Hepatic stellate cell (primary cell): Measurements from ENCODE around the gene TUBA4B.

ENCODE experiments used
- DNase-seq: peaks from one replicate; pipeline ENCODE4 v3.0.0; 2011; ENCODE audit warnings: low spot score

TUBA4B gene

DNA sequence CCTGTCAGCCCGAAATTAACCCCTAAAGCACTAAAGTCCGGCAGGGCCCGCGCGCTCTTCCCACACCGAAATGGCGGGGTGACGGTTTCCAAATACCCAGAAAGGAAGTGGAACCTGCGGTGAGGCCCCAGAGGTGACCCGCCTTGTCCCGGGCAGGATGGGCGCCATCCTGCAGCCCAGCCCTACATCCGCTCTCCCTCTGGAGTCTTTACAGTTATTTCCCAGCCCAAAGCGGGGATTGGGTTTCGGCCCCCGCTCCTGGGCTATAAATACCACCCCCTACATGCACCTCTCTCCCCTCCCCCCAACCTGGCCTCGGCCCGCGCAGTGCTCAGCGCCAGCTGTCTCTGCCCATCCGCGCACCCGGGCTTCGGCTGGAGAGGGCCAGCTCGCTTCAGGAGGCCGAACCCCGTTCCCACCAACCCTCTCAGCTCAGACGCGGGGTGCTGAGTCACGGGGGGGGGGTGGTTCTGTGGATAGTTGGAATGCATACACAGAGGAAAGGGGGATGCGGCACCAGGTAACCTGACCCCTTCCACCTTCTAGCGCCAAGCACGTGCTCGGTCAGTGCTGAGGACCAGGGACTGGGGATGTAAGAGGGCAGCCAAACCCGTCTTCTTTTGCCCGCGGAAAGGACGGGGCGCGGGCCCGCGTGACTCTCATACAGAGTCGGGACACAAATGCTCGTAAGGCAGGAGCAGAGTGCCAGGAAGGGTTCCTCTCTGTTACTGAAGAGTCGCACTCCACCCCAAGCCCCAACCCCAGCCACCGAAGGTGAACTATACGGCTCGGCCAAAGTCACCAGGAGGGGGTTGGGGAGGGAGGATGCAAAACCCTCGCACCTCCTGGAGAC lies at the start of gene TUBA4B:
Gene TUBA4B (plus strand): TSS at position 344 of the 853 bp plus-strand sequence. CDS start 165 bp downstream, at position 509.
- peak; percentile 28 for DNase-seq

- DNase-seq = no peak
Measured at GRCh38 chr2:219204425-219205164, 48.4 kb upstream of the TUBA4B start.

GRCh38 chr2:219205165-219205538 lies 47.9 kb upstream of the TUBA4B start:
- no peak for DNase-seq

DNA sequence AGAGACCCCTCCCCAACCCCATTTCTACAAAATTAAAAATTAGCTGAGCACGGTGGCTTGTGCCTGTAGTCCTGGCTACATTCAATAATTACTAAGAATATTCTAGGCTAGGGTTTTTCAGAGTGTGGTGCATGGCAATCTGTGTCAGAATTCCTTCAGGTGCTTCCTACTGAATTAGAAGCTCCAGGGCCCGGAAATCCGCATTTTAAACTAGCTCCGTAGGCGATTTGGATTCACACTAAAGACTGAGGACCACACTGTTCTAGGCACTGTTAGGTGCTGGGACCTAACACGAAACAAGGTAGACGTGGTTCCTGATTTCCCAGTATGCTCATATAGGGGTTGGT lies 47.1 kb upstream of the TUBA4B start:
- no peak for DNase-seq

- peak; percentile 98 for DNase-seq
Measured at GRCh38 chr2:219206328-219207133, 46.5 kb upstream of the TUBA4B start, which contains the start of gene ZFAND2B. TSS of gene ZFAND2B (plus strand) at chr2:219206782. CDS start at chr2:219206988, 206 bp downstream.

GRCh38 chr2:219207134-219207883 lies 45.7 kb upstream of the TUBA4B start:
- DNase-seq = peak; percentile 31

DNA sequence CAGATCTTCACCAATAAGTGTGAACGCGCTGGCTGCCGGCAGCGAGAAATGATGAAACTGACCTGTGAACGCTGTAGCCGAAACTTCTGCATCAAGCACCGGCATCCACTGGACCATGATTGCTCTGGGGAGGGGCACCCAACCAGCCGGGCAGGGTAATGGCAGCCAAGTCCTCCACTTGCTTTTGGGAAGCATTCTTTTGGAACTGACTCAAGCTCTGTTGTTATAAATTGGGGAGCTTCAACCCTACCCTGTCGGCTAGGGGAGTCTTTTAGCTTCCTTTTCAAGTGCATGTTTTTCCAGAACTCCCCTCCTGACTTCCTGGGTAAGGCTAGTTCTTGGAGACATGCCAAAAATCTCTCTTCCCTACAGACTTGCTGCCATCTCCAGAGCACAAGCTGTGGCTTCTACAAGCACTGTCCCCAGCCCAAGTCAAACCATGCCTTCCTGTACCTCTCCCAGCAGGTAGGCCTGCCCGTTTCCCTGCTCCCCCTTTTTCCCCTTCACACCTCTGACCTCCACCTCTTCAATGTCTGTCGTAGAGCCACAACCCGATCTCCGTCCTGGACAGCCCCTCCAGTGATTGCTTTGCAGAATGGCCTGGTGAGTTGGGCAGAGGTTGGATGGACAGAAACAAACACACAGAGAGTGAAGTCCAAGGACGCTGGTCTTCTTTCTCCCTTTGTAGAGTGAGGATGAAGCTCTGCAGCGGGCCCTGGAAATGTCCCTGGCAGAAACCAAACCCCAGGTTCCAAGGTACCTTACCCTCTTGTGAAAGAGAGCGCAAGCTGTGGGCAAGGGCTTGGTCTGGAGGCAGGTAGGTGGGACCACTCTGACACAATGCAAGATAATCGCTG lies 44.9 kb upstream of the TUBA4B start:
- peak; percentile 83 for DNase-seq

GRCh38 chr2:219209236-219210195 lies 43.5 kb upstream of the TUBA4B start:
- no peak for DNase-seq

DNA sequence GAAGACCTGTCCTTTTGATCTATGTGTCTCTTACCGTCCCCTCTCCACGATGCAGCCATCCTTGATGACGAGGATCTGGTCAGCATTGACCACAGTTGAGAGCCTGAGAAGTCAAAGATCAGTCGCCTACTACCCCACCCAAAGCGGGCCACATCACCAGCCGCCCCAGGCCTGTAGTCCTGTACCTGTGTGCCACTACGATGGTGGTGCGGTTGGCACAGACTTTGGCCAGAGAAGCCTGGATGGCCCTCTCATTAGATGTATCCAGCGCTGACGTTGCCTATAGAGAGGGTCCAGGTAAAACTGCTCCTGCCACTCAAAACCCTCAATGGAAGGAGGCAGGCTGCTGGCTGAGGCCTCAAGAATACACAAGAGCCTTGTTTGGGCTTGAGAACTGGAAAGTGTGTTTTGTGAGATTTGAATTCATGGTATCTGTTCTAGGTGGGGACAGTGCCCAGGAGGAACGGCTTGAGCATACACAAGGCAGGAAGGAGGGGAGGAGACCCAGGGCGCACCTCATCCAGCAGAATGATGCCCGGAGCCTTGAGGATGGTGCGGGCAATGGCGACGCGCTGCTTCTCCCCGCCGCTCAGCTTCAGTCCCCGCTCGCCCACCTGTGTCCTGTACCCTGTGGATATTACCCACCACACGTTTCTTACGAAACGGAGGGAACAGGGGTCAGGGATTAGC lies 42.7 kb upstream of the TUBA4B start:
- DNase-seq = no peak

DNA sequence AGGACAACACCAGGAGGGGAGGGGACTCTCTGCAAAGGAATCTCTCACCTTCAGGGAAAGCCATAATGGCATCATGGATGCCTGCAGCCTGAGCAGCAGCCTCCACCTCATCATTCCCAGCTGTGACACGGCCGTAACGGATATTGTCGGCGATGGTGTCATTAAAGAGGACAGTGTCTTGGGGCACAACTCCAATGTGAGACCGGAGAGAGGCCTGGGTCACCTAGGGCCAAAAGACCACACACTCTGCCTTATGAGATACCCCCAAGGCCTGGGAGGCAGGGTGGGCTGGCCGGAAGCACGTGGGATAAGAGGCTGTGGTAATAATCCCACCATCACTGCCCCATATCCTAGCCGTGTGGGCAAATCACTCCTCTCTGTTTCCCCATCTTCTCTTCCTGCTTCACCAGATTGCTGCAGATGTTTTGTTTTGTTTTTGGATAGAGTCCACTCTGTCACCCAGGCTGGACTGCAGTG lies 42.1 kb upstream of the TUBA4B start:
- no peak for DNase-seq

- no peak for DNase-seq
Measured at GRCh38 chr2:219213026-219213415, 40.0 kb upstream of the TUBA4B start.

DNA sequence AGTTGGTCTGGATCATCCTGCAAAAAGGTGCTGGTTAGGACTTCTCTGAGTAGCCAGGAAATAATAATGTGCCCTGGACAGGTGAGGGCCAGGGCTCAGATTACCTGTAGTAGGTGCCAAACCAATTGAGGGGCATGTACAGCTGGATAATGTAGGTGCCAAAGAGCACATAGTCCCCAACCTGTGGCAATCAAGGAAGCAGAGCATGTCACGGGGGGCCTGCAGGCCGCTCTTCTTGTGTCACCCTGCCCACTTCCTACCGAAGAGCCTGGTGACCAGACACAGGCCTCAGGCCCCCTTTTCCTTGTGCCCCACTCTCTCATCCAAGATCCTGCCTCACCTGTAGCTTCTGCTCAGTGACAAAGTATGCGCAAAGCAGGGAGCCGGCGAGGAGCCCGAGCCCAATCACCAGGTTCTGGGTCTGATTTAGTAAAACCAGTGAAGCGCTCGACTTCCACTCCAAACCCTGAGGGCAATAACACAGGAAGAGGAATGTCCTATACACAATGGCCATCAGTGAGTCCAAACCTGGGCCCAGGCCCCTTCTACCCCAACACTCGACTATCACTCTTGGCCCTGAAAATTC lies 39.5 kb upstream of the TUBA4B start:
- DNase-seq = no peak

DNA sequence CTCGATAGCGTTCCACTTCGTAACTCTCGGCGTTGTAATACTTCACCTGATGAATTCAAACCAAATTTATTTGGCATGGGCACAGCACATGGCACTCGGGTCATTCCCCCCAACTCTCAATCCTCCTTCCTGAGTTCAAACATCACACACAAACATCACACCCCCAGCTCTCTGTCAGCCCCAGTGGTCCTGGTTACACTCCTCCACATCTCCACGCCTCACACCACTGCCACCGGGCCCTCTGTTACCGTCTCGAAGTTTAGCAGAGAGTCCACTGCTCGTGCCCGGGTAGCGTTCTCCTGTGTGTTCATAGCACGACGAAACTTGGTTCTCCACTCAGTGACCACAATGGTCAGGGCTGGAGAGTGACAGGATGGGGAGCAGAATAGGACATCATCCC lies 38.9 kb upstream of the TUBA4B start:
- no peak for DNase-seq

- DNase-seq = no peak
Measured at GRCh38 chr2:219214786-219215185, 38.3 kb upstream of the TUBA4B start.

- no peak for DNase-seq
Measured at GRCh38 chr2:219215871-219216534, 37.0 kb upstream of the TUBA4B start.

GRCh38 chr2:219216535-219216915 lies 36.5 kb upstream of the TUBA4B start:
- no peak for DNase-seq

GRCh38 chr2:219218217-219218731 lies 34.8 kb upstream of the TUBA4B start:
- DNase-seq = peak; percentile 82
